ENCODE data around the gene STK39. TPM values are rescaled to one million over a fixed set of nuclear protein-coding genes. Genes with fewer than 3 reads are reported as not detected.

Gene STK39
- total and polyA plus RNA-seq, 11 donors: 13.1 to 40.1 (median 21.5) TPM

GRCh38 chr2:168184681-168185513 is 62.5 kb downstream of the STK39 start:
- TF ChIP-seq CTCF (IDR thresholded peaks at IDR 0.05) (no peak), POLR2A (IDR thresholded peaks at IDR 0.05) (no peak)
- Histone ChIP-seq H3K27ac (peak overlapping the region in 1 of 12 donors; percentile 59), H3K9me3 (no peaks in the 10 kb centered on the region), H3K27me3 (no peaks in the 10 kb centered on the region), H3K4me1 (peaks cover 0 to 68% (median 30%) of the 10 kb centered on the region in 12 donors), H3K36me3 (peaks cover 0 to 14% (median 0%) of the 10 kb centered on the region in 9 donors), H3K4me3 (no peak overlapping the region)
- intact Hi-C loops (cut with DNase I): no loop called here
- DNase-seq (no peak), ATAC-seq (no peak)
- WGBS, 4 donors: 64 to 69% (median 66%) methylated on average over 4 of the region's 4 CpGs

- intact Hi-C loops (cut with DNase I): no loop called here
- no peak overlapping the region for H3K27ac ChIP-seq
- H3K36me3 ChIP-seq: peaks cover 0 to 14% (median 0%) of the 10 kb centered on the region in 9 donors
- ATAC-seq (peak in 3 of 4 donors; percentile 23 to 55 (median 28)), DNase-seq (no peak)
- no peaks in the 10 kb centered on the region for H3K9me3 ChIP-seq
- WGBS, 4 donors: 57 to 62% (median 59%) methylated on average over 4 of the region's 4 CpGs
- no peaks in the 10 kb centered on the region for H3K27me3 ChIP-seq
- H3K4me3 ChIP-seq: no peak overlapping the region
- no peak for TF ChIP-seq CTCF (IDR thresholded peaks at IDR 0.05)
- H3K4me1 ChIP-seq: peaks cover 0 to 57% (median 25%) of the 10 kb centered on the region in 12 donors
Observed at GRCh38 chr2:168183308-168183997, 63.9 kb downstream of the STK39 start.

GRCh38 chr2:168182550-168183249 is 64.7 kb downstream of the STK39 start:
- TF ChIP-seq CTCF (IDR thresholded peaks at IDR 0.05): no peak
- TF ChIP-seq POLR2A (IDR thresholded peaks at IDR 0.05): no peak
- 90 to 99% (median 98%) methylated on average over 5 of the region's 5 CpGs for WGBS, 4 donors
- Histone ChIP-seq H3K27me3 (no peaks in the 10 kb centered on the region), H3K9me3 (no peaks in the 10 kb centered on the region), H3K36me3 (peaks cover 0 to 14% (median 0%) of the 10 kb centered on the region in 9 donors), H3K4me1 (peaks cover 0 to 54% (median 22%) of the 10 kb centered on the region in 12 donors), H3K4me3 (no peak overlapping the region), H3K27ac (no peak overlapping the region)
- intact Hi-C loops (cut with DNase I): no loop called here
- DNase-seq (no peak), ATAC-seq (no peak)

GRCh38 chr2:168181825-168182224 is 65.6 kb downstream of the STK39 start:
- Histone ChIP-seq H3K4me3 (no peak overlapping the region), H3K27me3 (no peaks in the 10 kb centered on the region), H3K36me3 (peaks cover 0 to 14% (median 0%) of the 10 kb centered on the region in 9 donors), H3K27ac (no peak overlapping the region), H3K4me1 (peaks cover 0 to 52% (median 22%) of the 10 kb centered on the region in 12 donors), H3K9me3 (no peaks in the 10 kb centered on the region)
- no peak for TF ChIP-seq POLR2A (IDR thresholded peaks at IDR 0.05)
- TF ChIP-seq CTCF (IDR thresholded peaks at IDR 0.05): no peak
- intact Hi-C loops (cut with DNase I): no loop called here
- DNase-seq (no peak), ATAC-seq (no peak)
- 78 to 85% (median 84%) methylated on average over 4 of the region's 4 CpGs for WGBS, 4 donors

Measured in heart left ventricle (tissue), 16 donors.